K562 (cell line): ENCODE measurements around the gene GLCCI1. TPM values are rescaled to one million over a fixed set of nuclear protein-coding genes. Genes with fewer than 3 reads are reported as not detected.
A peak's percentile ranks its signal among the peaks of the same experiment; 100 is the strongest.

ENCODE experiments used
- ATAC-seq: fragments of 200-7000 bp; cut with Tn5 transposase; 3 replicates; pipeline ENCODE4 v1.9.1; 2020; ENCODE audit warnings: moderate library complexity
- BruUV-seq: library from RNA; stranded (reverse); fragments of 400-500 nt; replicated peaks from 2 replicates; lab custom pipeline; 2021; lab: Mats Ljungman, UMichigan
- CTCF ChIA-PET: fragments of 300-600 bp; formaldehyde crosslinking; extraction: SDS; loops from one replicate; lab custom pipeline; 2021; ENCODE audit warnings: low intra/inter-chr PET ratio; lab: Yijun Ruan, JAX
- POLR2A ChIA-PET: fragments of 300-600, 350-650 bp; sonication (Branson Sonifier 250); formaldehyde crosslinking; extraction: SDS; loops from one replicate; lab custom pipeline; 2021; ENCODE audit warnings: antibody characterized with exemption, inconsistent platforms; lab: Yijun Ruan, JAX
- DNase-seq, 4 experiments: peaks; one replicate each; pipeline versions ENCODE4 v3.0.0 to v3.0.0-alpha.2; 2011 to 2018; ENCODE audit warnings: low spot score in 3 of 4, mixed read lengths in 3 of 4; ENCODE audit errors: extremely low read depth in 1 of 4
- FAIRE-seq: peaks from 2 replicates; lab custom pipeline; 2011; peaks lifted over from hg19 to GRCh38; lab: Jason Lieb, UNC
- H2AFZ ChIP-seq: 2 replicates; pipeline ENCODE4 v1.6.0; 2011; ENCODE audit warnings: low read depth, low read length, control low read depth, inconsistent platforms
- H3K27ac ChIP-seq: fragments of 200-600 bp; 3 replicates; pipeline ENCODE4 v1.8.0; 2011; ENCODE audit warnings: low read depth, mild to moderate bottlenecking, control low read depth, inconsistent platforms, low read length, moderate library complexity, mixed read lengths; ENCODE audit errors: extremely low read depth
- H3K27me3 ChIP-seq, 2 experiments: fragments of 300-600 bp in 1 of 2; 2 replicates in 1 of 2; 3 replicates in 1 of 2; pipeline versions ENCODE4 v1.6.0 to v1.8.0; 2011; ENCODE audit warnings: inconsistent platforms in 2 of 2, low read length in 2 of 2, mild to moderate bottlenecking in 1 of 2, mixed read lengths in 1 of 2, moderate library complexity in 1 of 2; ENCODE audit not compliant: control insufficient read depth in 2 of 2, insufficient read depth in 2 of 2
- H3K36me3 ChIP-seq: fragments of 300-600 bp; 3 replicates; pipeline ENCODE4 v1.8.0; 2011; ENCODE audit warnings: mild to moderate bottlenecking, low read length, inconsistent platforms; ENCODE audit not compliant: control insufficient read depth, insufficient read depth
- H3K4me1 ChIP-seq, 2 experiments: fragments of 200-600 bp in 1 of 2; replicated peaks in 1 of 2; 2 replicates in 1 of 2; 3 replicates in 1 of 2; pipeline versions ENCODE4 v1.5.1 to v1.8.0; 2011; ENCODE audit warnings: inconsistent platforms in 2 of 2, low read length in 2 of 2, mild to moderate bottlenecking in 1 of 2, mixed read lengths in 1 of 2, moderate library complexity in 1 of 2; ENCODE audit not compliant: control insufficient read depth in 2 of 2, insufficient read depth in 2 of 2
- H3K4me2 ChIP-seq: 2 replicates; pipeline ENCODE4 v1.6.1; 2011; ENCODE audit warnings: low read length, control low read depth, inconsistent platforms, mixed read lengths; ENCODE audit not compliant: insufficient read depth
- H3K4me3 ChIP-seq: fragments of 200-600 bp; sonication (generic), shearing (Covaris generic); 2 replicates; pipeline ENCODE4 v1.5.1; 2016; ENCODE audit warnings: control low read depth, inconsistent platforms
- H3K79me2 ChIP-seq: fragments of 200-600 bp; 3 replicates; pipeline ENCODE4 v1.8.0; 2011; ENCODE audit warnings: low read length, inconsistent platforms; ENCODE audit not compliant: control insufficient read depth, insufficient read depth
- H3K9ac ChIP-seq, 2 experiments: 2 replicates each; pipeline versions ENCODE4 v1.6.0 to v1.6.1; 2011; ENCODE audit warnings: low read depth in 2 of 2, low read length in 2 of 2, control low read depth in 1 of 2, inconsistent platforms in 1 of 2, mild to moderate bottlenecking in 1 of 2, mixed read lengths in 1 of 2; ENCODE audit not compliant: insufficient read depth in 1 of 2
- H3K9me1 ChIP-seq: one replicate; pipeline ENCODE4 v1.6.0; 2011; ENCODE audit warnings: inconsistent platforms, mild to moderate bottlenecking, low read length, moderate library complexity; ENCODE audit not compliant: control insufficient read depth, insufficient read depth
- H3K9me3 ChIP-seq: replicated peaks from 2 replicates; pipeline ENCODE4 v1.5.1; 2011; ENCODE audit warnings: low read depth, low read length, inconsistent platforms; ENCODE audit not compliant: control insufficient read depth, insufficient read depth
- H4K20me1 ChIP-seq: replicated peaks from 2 replicates; pipeline ENCODE4 v1.6.1; 2011; ENCODE audit warnings: low read length, inconsistent platforms, mixed read lengths; ENCODE audit not compliant: control insufficient read depth, insufficient read depth
- C11orf30 ChIP-seq: fragments of 450-650 bp; IDR thresholded peaks from 2 replicates; pipeline ENCODE4 v1.6.1; 2016; ENCODE audit warnings: low read depth, mild to moderate bottlenecking
- CHCHD3 ChIP-seq: fragments of 250-450 bp; sonication (Bioruptor Pico); IDR thresholded peaks from 2 replicates; pipeline ENCODE4 v2.1.2; 2022; ENCODE audit warnings: mild to moderate bottlenecking
- GTF2E2 ChIP-seq: fragments of 200-800 bp; sonication (Bioruptor generic); IDR thresholded peaks from 2 replicates; pipeline ENCODE4 v1.6.1; 2016; ENCODE audit warnings: missing genetic modification characterization, missing compliant biosample characterization
- MAFF ChIP-seq: IDR thresholded peaks from 2 replicates; pipeline ENCODE4 v1.6.1; 2012; ENCODE audit warnings: low read length, improper control_type of control experiment
- MAFG ChIP-seq: fragments of 450-650 bp; conservative IDR thresholded peaks from 2 replicates; pipeline ENCODE4 v1.6.1; 2016; ENCODE audit warnings: missing genetic modification characterization, missing compliant biosample characterization
- MAFK ChIP-seq: IDR thresholded peaks from 2 replicates; pipeline ENCODE4 v1.6.1; 2011; ENCODE audit warnings: low read length, improper control_type of control experiment
- POLR3G ChIP-seq: IDR thresholded peaks from 2 replicates; pipeline ENCODE4 v1.6.1; 2011; ENCODE audit not compliant: insufficient read length, insufficient replicate concordance; ENCODE audit errors: extremely low read depth
- SIN3B ChIP-seq: fragments of 450-650 bp; IDR thresholded peaks from 2 replicates; pipeline ENCODE4 v1.6.1; 2017; ENCODE audit warnings: low read depth, mild to moderate bottlenecking, moderate library complexity
- ZNF280B ChIP-seq: fragments of 250-450 bp; sonication (Bioruptor Pico); IDR thresholded peaks from 2 replicates; pipeline ENCODE4 v1.5.1; 2021; ENCODE audit warnings: mild to moderate bottlenecking
- ZNF316 ChIP-seq: fragments of 450-650 bp; IDR thresholded peaks from 2 replicates; pipeline ENCODE4 v1.6.1; 2016
- ZNF408 ChIP-seq: fragments of 250-450 bp; sonication (Bioruptor Pico); IDR thresholded peaks from 2 replicates; pipeline ENCODE4 v1.4.0; 2020; ENCODE audit warnings: low read depth, mild to moderate bottlenecking, moderate library complexity
- WGBS: fragments of 100-300 bp; shearing (Covaris generic); methylation state at CpG from one replicate; pipeline ENCODE4 v1.1.6; 2016; ENCODE audit warnings: low coverage, mixed read lengths; ENCODE audit not compliant: insufficient coverage; ENCODE audit errors: missing lambda C conversion rate; 5-methylcytosine and 5-hydroxymethylcytosine counted together
- in situ Hi-C: fragments of 300-500 bp; cut with MboI; formaldehyde crosslinking; loops from 4 replicates; pipeline ENCODE4 v1.15.0; 2018; ENCODE audit warnings: inconsistent platforms, mixed read lengths
- intact Hi-C: fragments of 100-400 bp; cut with micrococcal nuclease; formaldehyde crosslinking; loops from 2 replicates; pipeline ENCODE4 v1.14.2; 2022
- polyA plus RNA-seq, 8 experiments: library from polyadenylated mRNA; depleted of rRNA in 4 of 8; stranded (reverse) in 5 of 8; unstranded in 3 of 8; fragments of >200 nt; fragmentation: Nextera tagmentation in 2 of 8; fragmentation: Illumina TruSeq in 1 of 8; extraction: Ambion mirVana in 2 of 8; extraction: Trizol in 1 of 8; gene quantifications; 2 replicates each; pipeline versions ENCODE4 v1.2.1 to v1.2.3, GENCODE V29; 2011 to 2014; ENCODE audit warnings: inconsistent platforms in 1 of 8, missing spikeins in 1 of 8
- total RNA-seq, 7 experiments: library from RNA; depleted of rRNA in 6 of 7; stranded (reverse); fragments of >200 nt in 6 of 7; fragmentation: Illumina TruSeq in 2 of 7; extraction: Trizol in 2 of 7; gene quantifications; 2 replicates each; pipeline versions ENCODE4 v1.2.1 to v1.2.3, GENCODE V29; 2011 to 2021; ENCODE audit warnings: low replicate concordance in 1 of 7

GLCCI1 gene
- total and polyA plus RNA-seq, 9 of the 15 experiments (the other 6 are each of a cell fraction or from before 2014, with no cell fraction given), result 2.7 to 11.9 (median 7.2) TPM

- Histone ChIP-seq H2AFZ (peak overlapping the region; percentile 17; the same call in 1 of the 2 replicates), H3K9me3 (no peaks in the 10 kb centered on the region), H3K4me3 (no peak overlapping the region), H3K36me3 (no peaks in the 10 kb centered on the region; the same call in 2 of the 3 replicates), H3K27me3 (no peaks in the 10 kb centered on the region), H3K79me2 (no peaks in the 10 kb centered on the region), H4K20me1 (no peaks in the 10 kb centered on the region), H3K4me1 (peaks cover 5 to 37% of the 10 kb centered on the region in 2 experiments; a peak in 4 of 5 replicates), H3K4me2 (no peak overlapping the region), H3K9me1 (no peaks in the 10 kb centered on the region), H3K27ac (no peak overlapping the region; the same call in 2 of the 3 replicates), H3K9ac (no peak overlapping the region)
- BruUV-seq, result no TSS peak
- in situ Hi-C loops (no loop called here), intact Hi-C loops (no loop called here)
- ChIA-PET POLR2A (no interaction called here), CTCF (no interaction called here)
- peak; percentile 88 for TF ChIP-seq C11orf30
- TF ChIP-seq MAFG, result peak; percentile 85
- peak; percentile 94 for TF ChIP-seq ZNF316
- TF ChIP-seq MAFF, result peak; percentile 84
- no peak for TF ChIP-seq CHCHD3 (CRISPR knock-in tag)
- no peak for TF ChIP-seq SIN3B
- TF ChIP-seq ZNF280B, result no peak
- TF ChIP-seq MAFK, result peak; percentile 80
- TF ChIP-seq GTF2E2 (tag), result no peak
- no peak for TF ChIP-seq POLR3G
- TF ChIP-seq ZNF408 (CRISPR knock-in tag), result no peak
- DNase-seq (no peak), ATAC-seq (no peak), FAIRE-seq (no peak)
- 93% methylated on average over 1 of the region's 1 CpG for WGBS
These were observed 162.1 kb downstream of the GLCCI1 start for GRCh38 chr7:8130663-8131062.
